DOHH2 (cell line): ENCODE data around the gene S100A13.

ENCODE experiments used
- H3F3A ChIP-seq: fragments of 200-600 bp; sonication (generic), shearing (Covaris generic); 2 replicates; pipeline ENCODE4 v1.6.0; 2016; ENCODE audit warnings: antibody characterized with exemption, mild to moderate bottlenecking; ENCODE audit not compliant: control insufficient read depth, insufficient read depth
- H3K27ac ChIP-seq: fragments of 200-600 bp; sonication (generic); 2 replicates; pipeline ENCODE4 v1.5.1; 2014; ENCODE audit warnings: low read depth, mild to moderate bottlenecking, low read length, moderate library complexity
- H3K27me3 ChIP-seq: fragments of 200-600 bp; sonication (generic); 2 replicates; pipeline ENCODE4 v1.6.1; 2014; ENCODE audit warnings: mild to moderate bottlenecking, low read length, mixed read lengths; ENCODE audit not compliant: control insufficient read depth
- H3K36me3 ChIP-seq: fragments of 200-600 bp; sonication (generic); 2 replicates; pipeline ENCODE4 v1.6.1; 2014; ENCODE audit warnings: mild to moderate bottlenecking, low read length, moderate library complexity, mixed read lengths; ENCODE audit not compliant: control insufficient read depth
- H3K4me1 ChIP-seq: fragments of 200-600 bp; sonication (generic); 2 replicates; pipeline ENCODE4 v1.6.1; 2014; ENCODE audit warnings: mild to moderate bottlenecking, low read length, mixed read lengths; ENCODE audit not compliant: control insufficient read depth
- H3K4me2 ChIP-seq: fragments of 200-600 bp; sonication (generic); 2 replicates; pipeline ENCODE4 v1.6.0; 2014; ENCODE audit warnings: mild to moderate bottlenecking, low read length, moderate library complexity
- H3K4me3 ChIP-seq: fragments of 200-600 bp; sonication (generic); 2 replicates; pipeline ENCODE4 v1.5.1; 2014; ENCODE audit warnings: mild to moderate bottlenecking, low read length, mixed read lengths
- H3K79me2 ChIP-seq: fragments of 200-600 bp; sonication (generic); 2 replicates; pipeline ENCODE4 v1.6.1; 2014; ENCODE audit warnings: mild to moderate bottlenecking, low read length, mixed read lengths; ENCODE audit not compliant: control insufficient read depth
- H3K9me2 ChIP-seq: fragments of 200-600 bp; sonication (generic); replicated peaks from 2 replicates; pipeline ENCODE4 v1.6.1; 2014; ENCODE audit warnings: mild to moderate bottlenecking, low read length, mixed read lengths; ENCODE audit not compliant: control insufficient read depth
- H3K9me3 ChIP-seq: fragments of 200-600 bp; sonication (generic); 2 replicates; pipeline ENCODE4 v1.6.1; 2014; ENCODE audit warnings: antibody characterized with exemption, low read length, mixed read lengths; ENCODE audit not compliant: control insufficient read depth, insufficient read depth
- H4K20me1 ChIP-seq: fragments of 200-600 bp; sonication (generic); 2 replicates; pipeline ENCODE4 v1.6.0; 2014; ENCODE audit warnings: low read depth, mild to moderate bottlenecking, antibody characterized with exemption, low read length, moderate library complexity; ENCODE audit not compliant: control insufficient read depth, insufficient read depth
- EZH2phosphoT487 ChIP-seq: fragments of 200-600 bp; sonication (generic); IDR thresholded peaks from 2 replicates; pipeline ENCODE4 v1.6.1; 2017; ENCODE audit warnings: borderline replicate concordance, mild to moderate bottlenecking, antibody characterized with exemption, low read length, moderate library complexity, mixed read lengths
- TF ChIP-seq, protein P1 (sequence below): fragments of 200-600 bp; sonication (generic); IDR thresholded peaks from one replicate; pipeline ENCODE4 v1.5.1; 2014; ENCODE audit warnings: antibody characterized with exemption, mild to moderate bottlenecking, low read depth, low read length; ENCODE audit not compliant: poor library complexity, severe bottlenecking

The S100A13 gene

DNA sequence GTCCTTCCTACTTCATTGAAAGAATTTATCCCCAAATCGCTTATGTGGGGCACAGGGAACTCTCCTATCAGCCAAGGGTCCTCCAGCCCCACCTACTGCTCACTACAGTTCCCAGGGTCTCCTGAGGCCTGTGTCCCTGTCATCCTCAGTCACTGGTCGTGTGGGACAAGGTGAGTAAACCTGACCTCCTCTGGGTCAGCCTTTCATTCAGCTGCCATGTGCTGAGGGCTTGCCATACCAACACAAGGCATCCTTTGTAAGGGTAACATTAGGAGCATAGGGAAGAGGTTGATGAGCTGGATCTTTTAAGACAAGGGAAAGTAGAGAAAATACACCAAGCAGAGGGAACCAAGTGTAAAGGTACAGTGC is 20.0 kb upstream of the S100A13 start:
- Histone ChIP-seq H3K9me2 (no peaks in the 10 kb centered on the region), H3K79me2 (no peaks in the 10 kb centered on the region), H3K27ac (no peak overlapping the region), H3K4me3 (no peak overlapping the region), H4K20me1 (no peaks in the 10 kb centered on the region), H3F3A (peaks cover 17% of the 10 kb centered on the region), H3K4me2 (no peak overlapping the region), H3K4me1 (no peaks in the 10 kb centered on the region), H3K36me3 (peaks cover 50% of the 10 kb centered on the region), H3K27me3 (no peaks in the 10 kb centered on the region), H3K9me3 (no peaks in the 10 kb centered on the region)
- TF ChIP-seq EZH2phosphoT487 = no peak
- TF ChIP-seq, protein P1, sequence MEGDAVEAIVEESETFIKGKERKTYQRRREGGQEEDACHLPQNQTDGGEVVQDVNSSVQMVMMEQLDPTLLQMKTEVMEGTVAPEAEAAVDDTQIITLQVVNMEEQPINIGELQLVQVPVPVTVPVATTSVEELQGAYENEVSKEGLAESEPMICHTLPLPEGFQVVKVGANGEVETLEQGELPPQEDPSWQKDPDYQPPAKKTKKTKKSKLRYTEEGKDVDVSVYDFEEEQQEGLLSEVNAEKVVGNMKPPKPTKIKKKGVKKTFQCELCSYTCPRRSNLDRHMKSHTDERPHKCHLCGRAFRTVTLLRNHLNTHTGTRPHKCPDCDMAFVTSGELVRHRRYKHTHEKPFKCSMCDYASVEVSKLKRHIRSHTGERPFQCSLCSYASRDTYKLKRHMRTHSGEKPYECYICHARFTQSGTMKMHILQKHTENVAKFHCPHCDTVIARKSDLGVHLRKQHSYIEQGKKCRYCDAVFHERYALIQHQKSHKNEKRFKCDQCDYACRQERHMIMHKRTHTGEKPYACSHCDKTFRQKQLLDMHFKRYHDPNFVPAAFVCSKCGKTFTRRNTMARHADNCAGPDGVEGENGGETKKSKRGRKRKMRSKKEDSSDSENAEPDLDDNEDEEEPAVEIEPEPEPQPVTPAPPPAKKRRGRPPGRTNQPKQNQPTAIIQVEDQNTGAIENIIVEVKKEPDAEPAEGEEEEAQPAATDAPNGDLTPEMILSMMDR = no peak

DNA sequence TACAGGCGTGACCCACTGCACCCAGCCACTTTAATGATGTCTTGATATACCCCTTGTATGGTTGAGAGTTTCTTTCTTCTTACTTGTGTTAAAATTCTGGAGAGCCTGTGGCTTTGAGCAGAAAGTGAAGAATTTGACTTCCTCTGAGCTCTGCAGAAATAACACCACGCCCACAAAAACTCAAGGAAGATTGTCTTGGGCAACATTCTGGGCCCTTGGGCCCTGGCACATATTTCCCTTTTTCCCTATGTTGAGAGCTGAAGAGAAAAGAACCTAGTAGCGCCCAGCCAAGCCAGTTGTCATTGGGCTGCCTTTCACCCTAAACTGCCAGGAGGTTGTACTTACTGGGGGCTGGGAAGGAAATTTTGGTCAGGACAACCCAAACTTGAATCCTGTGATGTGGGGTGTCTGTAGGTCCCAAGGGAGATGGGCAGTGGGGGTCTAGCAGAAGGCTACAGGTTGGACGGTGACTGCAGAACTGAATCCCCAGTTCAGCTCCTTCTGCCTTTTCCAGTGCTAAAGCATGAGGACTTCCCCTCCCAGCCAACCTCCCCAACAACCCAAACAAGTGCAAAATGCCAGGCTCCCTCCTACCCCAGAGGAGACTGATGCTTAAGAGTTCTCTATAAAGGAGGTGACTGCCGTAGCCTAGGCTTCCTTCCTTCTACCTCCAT is 19.5 kb upstream of the S100A13 start:
- no peak overlapping the region for H3K4me3 ChIP-seq
- H3K9me3 ChIP-seq = no peaks in the 10 kb centered on the region
- peaks cover 55% of the 10 kb centered on the region for H3K36me3 ChIP-seq
- H3K4me1 ChIP-seq = no peaks in the 10 kb centered on the region
- H3K79me2 ChIP-seq = no peaks in the 10 kb centered on the region; the same call in 1 of the 2 replicates
- H4K20me1 ChIP-seq = no peaks in the 10 kb centered on the region
- no peak overlapping the region for H3K4me2 ChIP-seq
- peaks cover 17% of the 10 kb centered on the region for H3F3A ChIP-seq
- H3K27ac ChIP-seq = no peak overlapping the region
- H3K27me3 ChIP-seq = no peaks in the 10 kb centered on the region
- H3K9me2 ChIP-seq = no peaks in the 10 kb centered on the region
- TF ChIP-seq EZH2phosphoT487 = no peak
- TF ChIP-seq, protein P1 = no peak

DNA sequence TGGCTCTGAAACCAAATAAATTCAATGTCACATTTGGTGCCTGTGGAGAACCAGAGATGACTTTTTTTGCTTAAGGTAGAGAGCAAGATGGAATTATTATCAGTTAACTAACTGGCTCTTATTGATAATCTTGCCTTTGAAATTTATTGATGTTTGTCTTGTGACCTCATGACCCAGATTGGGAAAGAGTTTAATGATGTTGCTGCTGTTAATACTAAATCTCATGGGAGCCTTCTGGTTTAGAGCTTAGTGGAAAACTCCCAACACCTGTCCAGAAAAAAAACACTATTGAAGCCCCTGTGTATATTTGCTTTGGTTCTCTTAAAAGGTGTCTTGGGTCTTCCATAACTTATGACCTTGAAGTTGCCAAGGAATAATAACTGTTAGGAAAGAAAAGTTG is 16.5 kb upstream of the S100A13 start:
- H3F3A ChIP-seq = peaks cover 17% of the 10 kb centered on the region
- no peaks in the 10 kb centered on the region for H4K20me1 ChIP-seq
- no peak overlapping the region for H3K4me2 ChIP-seq
- H3K4me1 ChIP-seq = no peaks in the 10 kb centered on the region
- no peaks in the 10 kb centered on the region for H3K9me2 ChIP-seq
- H3K27ac ChIP-seq = no peak overlapping the region
- TF ChIP-seq EZH2phosphoT487 = no peak
- peaks cover 85% of the 10 kb centered on the region for H3K36me3 ChIP-seq
- H3K9me3 ChIP-seq = no peaks in the 10 kb centered on the region
- H3K4me3 ChIP-seq = no peak overlapping the region
- no peaks in the 10 kb centered on the region for H3K27me3 ChIP-seq
- peaks cover 12% of the 10 kb centered on the region for H3K79me2 ChIP-seq

DNA sequence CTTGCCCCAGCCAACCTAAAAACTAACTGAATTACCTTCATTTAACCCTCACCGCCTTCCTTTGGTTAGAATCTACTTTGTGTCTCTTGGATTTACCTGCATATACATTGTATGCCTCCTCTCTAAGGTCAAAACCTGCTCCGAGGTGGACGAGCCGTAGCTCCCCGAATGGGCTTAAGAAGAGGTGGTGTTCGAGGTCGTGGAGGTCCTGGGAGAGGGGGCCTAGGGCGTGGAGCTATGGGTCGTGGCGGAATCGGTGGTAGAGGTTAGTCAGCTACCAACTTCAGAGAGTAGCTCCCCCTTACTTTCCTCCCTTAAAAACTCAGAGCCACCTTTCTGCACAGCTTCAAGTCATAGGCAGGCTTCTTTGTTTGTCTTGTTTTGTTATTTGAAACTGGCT is 15.8 kb upstream of the S100A13 start:
- H4K20me1 ChIP-seq = no peaks in the 10 kb centered on the region
- no peaks in the 10 kb centered on the region for H3K9me3 ChIP-seq
- H3K79me2 ChIP-seq = peaks cover 15% of the 10 kb centered on the region
- H3K36me3 ChIP-seq = peaks cover 91% of the 10 kb centered on the region
- H3K4me2 ChIP-seq = no peak overlapping the region
- H3F3A ChIP-seq = peaks cover 17% of the 10 kb centered on the region
- no peak for TF ChIP-seq EZH2phosphoT487
- TF ChIP-seq, protein P1 = no peak
- H3K9me2 ChIP-seq = no peaks in the 10 kb centered on the region
- H3K4me3 ChIP-seq = no peak overlapping the region
- H3K4me1 ChIP-seq = no peaks in the 10 kb centered on the region
- H3K27ac ChIP-seq = no peak overlapping the region
- no peaks in the 10 kb centered on the region for H3K27me3 ChIP-seq
